ENCODE measurements around the gene CKMT1B.
"Not testable (repeated sequence)": the region's sequence is repeated elsewhere in the genome, so short reads cannot be mapped to it uniquely, and the experiment has no call there.

The CKMT1B gene

DNA sequence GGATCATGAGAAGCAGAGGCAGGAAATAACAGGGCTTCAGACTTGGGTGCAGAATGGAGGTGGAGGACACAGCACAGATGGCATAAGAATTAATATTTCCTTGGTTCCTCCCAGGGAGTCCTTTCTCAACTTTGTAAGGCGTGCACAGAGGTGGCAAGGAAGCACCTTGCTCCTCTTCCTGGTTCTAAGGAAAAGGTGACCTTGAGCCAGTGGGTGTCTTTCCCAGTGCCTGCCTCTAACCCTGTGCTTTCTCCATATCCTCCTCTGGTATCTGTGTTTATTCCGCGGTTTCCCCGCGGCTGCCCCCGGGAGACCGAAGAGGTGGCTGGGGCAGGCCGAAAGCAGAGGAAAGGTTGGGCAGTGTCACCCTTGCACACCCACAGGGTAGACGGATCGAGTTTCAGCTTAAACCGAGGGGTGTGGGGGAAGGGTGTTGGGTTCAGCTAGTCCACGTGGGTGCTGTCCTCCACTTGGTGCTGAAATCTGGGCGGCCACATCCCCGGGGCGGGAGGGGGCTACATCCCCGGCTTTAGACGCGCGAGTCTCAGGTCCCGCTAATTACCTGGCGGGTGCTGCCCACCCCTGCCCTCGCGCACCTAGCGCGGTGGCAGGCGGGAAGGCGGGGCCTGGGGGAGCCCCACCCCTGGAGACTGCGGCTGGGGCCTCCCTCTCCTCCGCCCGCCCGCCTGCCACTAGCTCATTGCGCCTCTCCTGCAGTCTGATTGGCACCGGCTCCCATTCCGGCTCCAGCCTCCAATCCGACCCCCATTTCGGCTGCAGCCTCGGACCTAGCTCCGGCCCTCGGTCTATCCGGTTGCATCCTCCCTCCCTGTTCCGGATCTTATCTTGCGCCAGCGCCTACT lies at the start of gene CKMT1B:
TSS of gene CKMT1B (plus strand) at position 700 of the 863 bp plus-strand sequence. CDS start 192 bp downstream, outside the sequence.
- not testable (repeated sequence) for DNase-seq (ENCODE audit: low spot score)

DNA sequence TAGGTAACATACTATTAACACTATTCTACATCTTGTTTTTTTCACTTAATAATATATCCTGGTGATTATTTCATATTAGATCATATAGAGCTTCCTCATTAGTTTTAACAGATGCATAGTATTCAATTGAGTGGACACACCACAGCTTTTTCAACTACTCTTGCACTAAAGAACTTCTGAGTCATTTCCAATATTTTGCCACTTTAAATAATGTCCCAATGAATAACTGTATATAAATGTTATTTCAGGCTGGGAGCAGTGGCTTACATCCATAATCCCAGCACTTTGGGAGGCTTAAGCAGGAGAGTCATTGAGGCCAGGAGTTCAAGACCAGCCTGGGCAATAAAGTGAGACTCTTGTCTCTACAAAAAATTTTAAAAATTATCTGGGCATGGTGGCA lies 49.6 kb upstream of the CKMT1B start:
- DNase-seq (ENCODE audit: low spot score), result no peak

DNA sequence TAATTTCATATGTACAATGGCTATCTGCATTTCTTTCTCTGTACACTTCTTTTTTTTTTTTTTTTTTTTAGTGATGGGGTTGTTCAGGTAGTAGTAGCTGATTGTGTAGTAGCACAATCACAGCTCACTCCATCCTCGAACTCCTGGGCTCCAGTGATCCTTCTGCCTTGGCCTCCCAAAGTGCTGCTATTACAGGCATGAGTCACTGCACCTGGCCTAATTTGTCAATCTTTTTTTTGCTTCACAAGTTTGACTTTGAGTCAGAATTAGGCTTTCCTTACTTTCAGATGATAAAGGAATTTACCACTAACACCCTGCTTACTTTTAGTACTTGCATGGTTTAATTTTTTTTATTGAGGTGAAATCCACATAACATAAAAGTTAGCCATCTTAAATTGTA lies 48.4 kb upstream of the CKMT1B start:
- DNase-seq (ENCODE audit: low spot score), result no peak

DNA sequence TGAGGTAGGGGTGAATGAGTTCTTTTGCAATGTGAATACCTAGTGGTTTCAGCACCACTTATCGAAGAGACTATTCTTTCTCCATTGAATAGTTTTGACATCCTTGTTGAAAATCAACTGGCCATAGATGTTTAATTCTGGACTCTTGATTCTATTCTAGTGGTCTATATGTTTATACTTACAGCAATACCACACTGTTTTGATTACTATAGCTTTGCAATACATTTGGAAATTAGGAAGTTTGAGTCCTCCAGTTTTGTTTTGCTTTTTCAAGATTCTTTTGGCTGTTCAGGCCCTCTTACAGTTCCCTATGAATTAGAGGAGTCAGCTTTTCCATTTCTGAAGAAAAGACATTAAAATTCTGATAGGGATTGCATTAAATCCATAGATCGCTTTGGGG lies 46.3 kb upstream of the CKMT1B start:
- DNase-seq (ENCODE audit: low spot score), result no peak

DNA sequence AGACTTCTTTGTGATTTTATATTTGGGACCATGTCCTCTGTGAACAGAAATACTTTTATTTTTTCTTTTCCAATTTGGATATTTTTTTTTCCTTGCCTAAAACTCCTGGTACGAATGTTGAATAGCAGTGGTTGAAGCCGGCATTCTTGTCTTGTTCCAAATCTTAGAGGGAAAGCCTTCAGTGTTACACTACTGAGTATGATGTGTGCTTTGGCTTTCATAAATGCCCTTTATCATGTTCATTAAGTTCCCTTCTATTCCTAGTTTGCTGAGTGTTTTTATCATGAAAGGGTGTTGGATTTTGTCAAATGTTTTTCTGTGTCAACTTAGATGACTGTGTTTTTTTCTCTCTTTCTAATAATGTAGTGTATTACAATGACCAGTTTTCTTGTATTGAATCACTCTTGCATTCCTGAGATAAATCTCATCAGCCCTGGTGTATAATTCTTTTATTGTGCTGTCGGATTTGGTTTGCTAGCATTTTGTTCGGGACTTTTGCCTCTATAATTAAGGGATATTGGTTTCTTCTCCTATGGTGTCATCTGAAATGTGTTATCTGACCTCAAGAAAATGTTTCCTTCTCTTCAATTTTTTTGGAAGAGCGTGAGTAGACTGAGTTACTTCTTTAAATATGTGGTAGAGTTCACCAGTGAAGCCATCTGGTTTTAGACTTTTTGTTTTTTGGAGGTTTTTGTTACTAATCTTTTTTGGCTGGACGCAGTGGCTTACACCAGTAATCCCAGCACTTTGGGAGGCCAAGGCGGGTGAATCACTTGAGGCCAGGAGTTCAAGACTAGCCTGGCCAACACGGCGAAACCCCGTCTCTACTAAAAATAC lies 43.1 kb upstream of the CKMT1B start:
- no peak for DNase-seq (ENCODE audit: low spot score)

DNA sequence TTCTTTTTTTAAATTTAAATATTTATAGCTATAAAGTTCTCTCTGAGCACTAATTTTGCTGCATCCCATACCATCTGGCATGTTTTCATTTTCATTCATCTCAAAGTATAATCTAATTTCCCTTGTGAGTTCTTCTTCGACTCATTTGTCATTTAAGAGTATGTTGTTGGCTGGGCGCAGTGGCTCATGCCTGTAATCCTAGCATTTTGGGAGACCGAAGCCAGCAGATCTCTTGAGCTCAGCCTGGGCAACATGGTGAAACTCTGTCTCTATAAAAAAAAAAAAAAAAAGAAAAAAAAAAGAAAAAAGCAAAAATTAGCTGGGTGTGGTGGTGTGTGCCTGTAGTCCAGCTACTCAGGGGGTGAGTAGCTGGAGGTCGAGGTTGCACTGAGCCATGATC lies 41.6 kb upstream of the CKMT1B start:
- DNase-seq (ENCODE audit: low spot score), result no peak

DNA sequence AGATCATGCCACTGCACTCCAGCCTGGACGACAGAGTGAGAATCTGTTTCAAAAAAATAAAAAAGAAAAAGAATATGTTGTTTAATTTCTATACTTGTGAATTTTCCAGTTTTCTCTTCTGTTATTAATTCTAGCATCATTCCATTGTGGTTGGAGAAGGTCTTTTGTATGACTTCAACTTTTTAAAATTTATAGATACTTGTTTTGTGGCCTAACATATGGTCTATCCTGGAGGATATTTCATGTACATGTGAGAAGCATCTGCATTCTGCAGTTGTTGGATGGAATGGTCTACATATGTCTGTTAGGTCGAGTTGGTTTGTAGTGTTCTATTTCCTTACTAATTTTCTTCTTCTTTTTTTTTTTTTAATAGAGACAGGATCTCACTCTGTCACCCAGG lies 40.8 kb upstream of the CKMT1B start:
- no peak for DNase-seq (ENCODE audit: low spot score)

DNA sequence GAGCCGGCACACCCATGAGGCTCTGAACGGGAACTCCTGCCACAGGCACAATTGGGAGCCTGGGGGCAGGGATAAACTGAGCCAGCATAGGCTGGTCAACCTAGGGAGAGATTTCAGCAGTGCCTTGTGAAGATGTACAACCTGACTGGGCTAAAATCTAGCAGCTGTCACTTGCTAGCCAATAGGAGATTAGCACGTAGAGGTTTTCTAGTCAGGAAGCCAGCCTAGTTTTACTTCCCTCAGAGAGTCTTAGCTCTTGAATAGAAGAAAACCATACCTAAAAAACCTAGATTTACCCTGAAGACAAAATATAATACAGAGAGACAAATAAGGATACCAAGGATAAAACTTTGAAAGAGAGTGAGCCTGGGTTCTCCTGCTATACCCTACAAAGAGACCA lies 31.1 kb upstream of the CKMT1B start:
- DNase-seq (ENCODE audit: low spot score), result not testable (repeated sequence)

DNA sequence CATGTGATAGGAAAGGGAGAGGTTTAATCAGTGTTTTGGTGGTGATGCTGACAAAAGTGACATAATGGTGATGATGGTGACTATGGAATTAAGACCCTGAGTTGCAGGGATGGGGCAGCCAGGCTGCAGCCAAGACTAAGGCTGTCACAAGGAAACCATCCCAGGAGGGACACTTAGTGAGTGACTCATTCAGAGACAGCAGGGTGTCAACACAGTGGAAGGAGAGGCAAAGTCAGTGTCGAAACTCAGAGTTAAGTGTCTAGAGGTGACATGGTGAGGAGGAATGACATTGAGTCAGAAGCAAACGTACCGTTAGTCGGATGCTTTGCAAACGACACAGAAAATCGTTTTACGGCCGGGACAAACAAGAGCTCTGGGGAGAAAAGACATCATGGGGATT lies 30.0 kb upstream of the CKMT1B start:
- DNase-seq (ENCODE audit: low spot score), result not testable (repeated sequence)

DNA sequence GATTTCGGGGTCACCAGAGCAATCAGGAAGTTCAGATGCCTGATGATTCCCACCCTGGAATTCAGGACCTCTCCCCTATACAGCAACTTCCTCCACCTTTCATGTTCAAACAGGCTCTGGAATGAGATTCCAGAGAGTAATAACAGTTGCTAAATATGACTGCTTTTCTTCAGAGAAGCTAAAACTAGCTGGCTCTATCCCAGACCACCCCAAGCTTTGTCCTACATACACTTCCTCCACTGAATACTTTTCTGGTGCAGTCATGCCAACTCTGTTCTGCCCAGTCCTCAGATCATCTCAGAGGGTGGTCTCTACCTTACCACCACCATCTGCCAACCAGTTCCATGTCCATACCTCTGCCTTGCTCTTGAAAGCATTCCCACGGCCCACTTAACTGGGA lies 27.2 kb upstream of the CKMT1B start:
- DNase-seq (ENCODE audit: low spot score), result not testable (repeated sequence)

DNA sequence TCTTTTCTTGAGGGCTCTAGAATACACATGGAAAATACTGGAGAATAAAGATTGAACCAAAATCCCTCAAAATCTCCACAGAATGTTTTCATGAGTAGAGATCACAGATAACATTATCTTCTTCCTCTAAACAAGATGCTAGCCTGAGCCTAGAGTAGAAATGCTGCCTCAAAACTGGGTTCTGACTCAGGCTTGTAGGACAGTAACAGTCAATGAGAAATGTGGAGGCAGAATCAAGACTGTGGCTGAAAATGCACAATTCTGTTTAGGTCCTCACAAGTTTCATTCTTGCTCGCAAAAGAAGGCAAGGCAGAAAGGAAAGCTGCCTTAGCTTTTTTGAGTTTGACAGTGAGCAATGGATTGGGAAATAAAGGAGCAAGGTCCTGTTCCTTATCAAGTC lies 19.2 kb upstream of the CKMT1B start:
- DNase-seq (ENCODE audit: low spot score), result not testable (repeated sequence)

DNA sequence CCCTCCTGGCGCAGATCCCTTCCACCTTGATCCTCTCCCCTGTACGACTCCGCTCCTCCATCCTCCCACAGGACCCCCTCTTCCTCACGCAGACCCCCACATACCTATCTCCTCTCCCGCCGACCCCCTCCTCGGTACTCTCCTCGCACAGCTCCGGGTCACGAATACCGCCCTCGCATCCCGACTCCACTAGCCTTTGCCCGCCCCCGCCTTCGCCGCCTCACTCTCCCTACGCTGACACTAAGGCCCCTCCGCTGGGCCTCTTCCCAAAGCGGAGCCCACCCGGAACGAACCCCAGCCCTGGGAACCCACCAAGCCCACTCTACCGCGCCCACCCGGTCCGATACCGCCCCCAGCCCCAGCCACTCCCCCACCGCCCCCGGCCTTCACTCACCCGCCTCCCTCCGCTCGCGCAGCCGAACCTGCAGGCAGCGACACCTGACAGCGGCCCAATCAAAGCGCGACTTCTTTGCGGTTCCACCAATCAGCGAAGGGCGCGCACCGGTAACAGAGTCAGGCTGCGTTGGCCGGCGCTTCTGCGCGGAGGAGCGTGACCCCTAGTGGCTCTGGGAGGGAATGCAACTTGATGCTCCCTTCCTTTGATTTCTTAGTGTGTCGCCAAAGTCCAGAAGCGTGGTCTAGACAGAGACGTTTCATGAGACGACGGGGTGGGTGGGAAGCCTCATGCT lies 3.9 kb upstream of the CKMT1B start, which contains the start of gene PPIP5K1:
TSS of gene PPIP5K1 (minus strand) at position 431 of the 689 bp plus-strand sequence. CDS start 5,704 bp downstream, outside the sequence.
- DNase-seq (ENCODE audit: low spot score), result not testable (repeated sequence)

DNA sequence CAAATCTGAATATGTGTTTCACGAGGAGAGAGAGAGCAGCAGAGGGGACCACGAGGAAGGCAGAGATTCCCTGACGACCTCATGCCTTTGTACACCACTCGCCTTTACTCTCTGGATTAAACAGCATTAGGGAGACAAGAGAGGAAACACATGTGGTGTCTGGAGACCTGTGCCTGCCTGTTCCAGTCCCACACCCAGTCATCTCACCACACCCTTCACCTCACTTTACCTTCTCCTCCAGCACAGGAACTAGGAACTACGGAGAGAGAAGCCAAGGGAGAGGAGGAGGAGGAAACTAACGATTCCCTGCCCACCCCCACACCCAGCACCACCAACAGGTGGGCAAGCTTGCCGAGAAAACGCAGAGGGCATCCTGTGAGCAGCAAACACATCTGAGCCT lies 986 bp upstream of the CKMT1B start:
- DNase-seq (ENCODE audit: low spot score), result not testable (repeated sequence)

DNA sequence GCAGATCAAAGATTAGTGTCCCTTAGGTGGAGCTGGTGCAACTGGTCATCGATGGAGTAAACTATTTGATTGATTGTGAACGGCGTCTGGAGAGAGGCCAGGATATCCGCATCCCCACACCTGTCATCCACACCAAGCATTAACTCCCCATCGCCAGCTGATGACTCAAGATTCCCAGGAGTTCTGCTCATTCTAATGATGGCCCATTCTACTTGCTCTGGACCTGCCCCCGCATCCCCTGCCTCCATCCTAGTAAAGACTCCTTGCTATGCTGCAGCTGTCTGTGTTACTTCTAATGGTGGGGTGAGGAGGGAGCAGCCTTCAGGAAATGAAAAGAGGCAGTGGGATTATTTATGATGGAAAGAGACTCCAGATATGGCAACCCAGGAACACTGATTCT lies 5.3 kb downstream of the CKMT1B start:
- DNase-seq (ENCODE audit: low spot score), result not testable (repeated sequence)

DNA sequence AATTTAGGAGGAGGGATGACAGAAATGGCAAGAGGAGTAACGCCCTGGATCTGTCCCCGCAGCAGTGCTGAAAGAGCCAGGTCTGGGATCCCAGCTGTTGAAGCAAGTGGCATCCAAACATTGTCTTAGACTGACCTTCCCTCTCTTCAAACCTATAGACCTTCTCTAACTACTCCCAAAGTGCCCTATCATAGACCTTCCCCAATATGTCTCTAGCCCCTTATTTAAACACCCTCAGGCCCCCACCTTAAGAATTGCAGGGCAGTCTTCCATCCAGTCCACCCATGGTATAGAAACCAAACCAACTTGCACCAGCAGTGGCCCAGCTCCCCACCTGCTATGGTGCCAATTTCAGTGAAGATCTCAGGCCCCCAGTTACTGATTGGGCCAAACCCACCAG lies 6.4 kb downstream of the CKMT1B start:
- DNase-seq (ENCODE audit: low spot score), result not testable (repeated sequence)

DNA sequence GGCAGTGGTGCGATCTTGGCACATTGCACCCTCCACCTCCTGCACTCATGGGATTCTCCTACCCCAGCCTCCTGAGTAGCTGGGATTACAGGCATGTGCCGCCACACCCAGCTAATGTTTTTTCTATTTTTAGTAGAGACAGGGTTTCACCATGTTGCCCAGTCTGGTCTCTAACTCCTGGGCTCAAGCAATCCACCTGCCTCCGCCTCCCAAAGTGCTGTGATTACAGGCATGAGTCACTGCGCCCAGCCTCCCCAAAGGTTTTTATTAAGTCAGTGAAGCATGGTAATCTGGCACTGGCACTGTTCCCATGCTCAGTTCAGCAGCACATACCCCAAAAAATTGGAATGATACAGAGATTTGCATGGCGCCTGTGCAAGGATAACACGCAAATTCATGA lies 8.4 kb downstream of the CKMT1B start:
- peak; percentile 73 for DNase-seq (ENCODE audit: low spot score)

DNA sequence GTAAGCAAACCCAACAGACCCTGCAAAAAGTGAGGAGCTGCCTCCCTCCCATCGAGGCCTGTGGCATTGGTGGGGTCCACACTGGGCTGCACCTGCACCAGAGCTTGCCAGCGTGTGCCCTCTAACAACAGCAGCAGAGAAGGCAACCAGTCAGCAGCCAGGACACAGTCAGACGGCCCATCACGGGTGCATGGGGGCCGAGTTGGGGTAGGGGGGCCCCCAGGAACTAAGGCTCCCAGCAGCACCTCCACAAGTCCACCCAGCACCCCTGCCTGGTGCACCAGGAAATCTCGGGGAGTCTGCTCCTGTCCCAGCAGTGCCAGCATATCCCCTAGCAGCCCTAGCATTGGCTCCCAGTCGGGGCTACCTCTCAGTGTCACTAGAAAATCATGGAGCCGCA lies 23.9 kb downstream of the CKMT1B start:
- not testable (repeated sequence) for DNase-seq (ENCODE audit: low spot score)

DNA sequence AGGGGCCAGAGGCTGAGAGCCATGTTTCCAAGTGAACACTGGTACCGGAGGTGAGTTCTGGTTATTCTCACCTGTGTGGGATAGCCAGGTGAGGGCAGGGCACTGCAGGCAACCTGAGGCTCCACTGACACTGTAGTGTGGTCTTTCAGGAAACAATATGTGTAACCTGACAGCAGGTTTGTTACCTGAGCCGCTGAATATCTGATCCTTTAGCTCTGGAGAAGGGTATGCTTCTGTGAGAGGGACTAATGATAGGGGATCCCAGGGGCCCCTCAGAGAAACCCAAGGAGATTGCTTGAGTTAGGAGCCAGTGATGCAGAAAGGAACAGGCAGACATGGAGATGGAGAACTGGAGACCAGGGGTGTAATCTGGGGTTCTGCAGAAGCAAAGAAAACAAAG lies 24.9 kb downstream of the CKMT1B start, which contains the start of gene STRC:
TSS of gene STRC (minus strand) at position 101 of the 400 bp plus-strand sequence. CDS start at position 23, 78 bp downstream.
- not testable (repeated sequence) for DNase-seq (ENCODE audit: low spot score)

DNA sequence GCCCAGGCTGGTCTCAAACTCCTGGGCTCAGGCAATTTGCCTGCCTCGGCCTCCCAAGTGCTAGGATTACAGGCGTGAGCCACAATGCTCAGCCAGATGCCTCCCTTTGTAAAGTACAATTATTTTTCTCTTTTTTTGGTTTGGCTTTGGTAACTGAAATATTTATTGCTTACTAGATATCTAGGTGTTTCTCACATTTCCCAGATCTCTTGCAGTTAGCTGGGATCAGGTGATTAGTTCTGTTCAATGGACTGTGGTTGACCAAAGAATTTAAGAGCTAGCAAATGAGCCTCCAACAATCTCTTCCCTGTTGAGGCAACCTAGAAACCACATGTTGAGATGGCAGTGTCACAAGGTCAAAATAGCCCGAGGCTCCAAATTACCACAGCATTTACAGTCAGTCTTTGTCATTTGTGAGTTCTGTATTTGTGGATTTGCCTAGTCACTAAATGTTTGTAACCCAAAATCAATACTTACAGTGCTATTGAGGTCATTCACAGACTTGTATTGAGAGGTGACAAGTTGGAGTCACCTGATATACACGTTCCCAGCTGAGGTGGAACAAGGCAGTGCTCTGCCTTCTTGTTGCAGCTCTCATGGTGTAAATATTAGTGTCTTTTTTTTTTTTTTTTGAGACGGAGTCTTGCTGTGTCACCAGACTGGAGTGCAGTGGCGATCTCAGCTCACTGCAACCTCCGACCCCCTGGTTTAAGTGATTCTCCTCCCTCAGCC lies 28.4 kb downstream of the CKMT1B start:
- not testable (repeated sequence) for DNase-seq (ENCODE audit: low spot score)

DNA sequence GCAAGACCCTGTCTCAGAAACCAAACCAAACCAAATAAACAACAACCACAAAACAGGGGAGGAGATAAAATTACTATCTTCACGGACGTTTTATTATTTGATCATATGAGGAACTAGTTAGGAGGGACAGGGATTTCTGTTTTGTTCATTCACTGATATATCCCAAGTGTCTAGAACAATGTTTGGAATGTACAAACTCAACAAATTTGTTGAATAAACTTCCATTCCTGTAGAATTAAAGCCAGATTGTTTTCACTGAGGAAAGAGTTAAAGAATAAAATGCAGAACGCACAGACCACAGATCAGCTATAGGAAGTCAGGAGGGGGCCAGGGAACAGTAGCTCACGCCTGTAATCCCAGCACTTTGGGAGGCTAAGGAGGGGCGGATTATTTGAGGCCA lies 31.3 kb downstream of the CKMT1B start:
- no peak for DNase-seq (ENCODE audit: low spot score)

DNA sequence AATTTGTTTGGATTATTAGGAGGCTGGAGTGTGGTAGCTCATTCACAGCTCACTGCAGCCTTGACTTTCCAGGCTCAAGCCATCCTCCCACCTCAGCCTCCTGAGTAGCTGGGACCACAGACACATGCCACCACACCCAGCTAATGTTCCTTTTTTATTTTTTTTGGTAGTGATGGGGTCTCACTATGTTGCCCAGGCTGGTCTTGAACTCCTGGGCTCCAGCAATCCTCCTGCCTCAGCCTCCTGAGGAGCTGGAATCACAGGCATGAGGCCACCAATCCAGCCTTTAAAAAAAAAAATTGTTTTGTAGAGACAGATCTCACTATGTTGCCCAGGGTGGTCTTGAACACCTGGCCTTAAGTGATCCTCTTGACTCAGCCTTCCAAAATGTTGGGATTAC lies 33.1 kb downstream of the CKMT1B start:
- not testable (repeated sequence) for DNase-seq (ENCODE audit: low spot score)

Measured in Ammon's horn (tissue), 1 donor.